GM18526 (cell line): ENCODE measurements around the gene ARFGAP3.

Source experiments
- POLR2A ChIP-seq: IDR thresholded peaks from 3 replicates; pipeline ENCODE4 v1.6.1; 2011; ENCODE audit not compliant: insufficient read length; ENCODE audit errors: extremely low read depth

ARFGAP3 gene

GRCh38 chr22:42800451-42801251, 56.4 kb downstream of the ARFGAP3 start:
- no peak for TF ChIP-seq POLR2A

GRCh38 chr22:42799461-42800405, 57.3 kb downstream of the ARFGAP3 start:
- TF ChIP-seq POLR2A = no peak

DNA sequence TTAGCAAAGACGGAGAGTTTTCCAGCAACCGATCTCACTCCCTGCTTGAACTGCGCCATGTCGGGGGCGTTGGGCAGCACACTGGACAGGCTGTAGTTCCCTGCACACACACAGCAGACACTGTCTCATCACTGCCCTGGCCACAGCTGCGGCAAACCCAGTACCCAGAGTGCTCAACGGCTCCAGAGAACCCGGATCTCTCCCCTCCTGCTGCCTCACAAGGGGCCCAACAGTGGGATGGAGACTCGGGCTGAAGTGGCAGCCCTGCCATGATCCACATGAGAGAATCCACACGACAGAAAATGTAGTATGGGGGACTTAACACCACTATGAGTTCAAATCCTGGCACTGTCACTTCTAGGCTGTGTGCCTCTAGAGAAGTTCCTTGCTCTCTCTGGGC, 58.0 kb downstream of the ARFGAP3 start:
- no peak for TF ChIP-seq POLR2A

DNA sequence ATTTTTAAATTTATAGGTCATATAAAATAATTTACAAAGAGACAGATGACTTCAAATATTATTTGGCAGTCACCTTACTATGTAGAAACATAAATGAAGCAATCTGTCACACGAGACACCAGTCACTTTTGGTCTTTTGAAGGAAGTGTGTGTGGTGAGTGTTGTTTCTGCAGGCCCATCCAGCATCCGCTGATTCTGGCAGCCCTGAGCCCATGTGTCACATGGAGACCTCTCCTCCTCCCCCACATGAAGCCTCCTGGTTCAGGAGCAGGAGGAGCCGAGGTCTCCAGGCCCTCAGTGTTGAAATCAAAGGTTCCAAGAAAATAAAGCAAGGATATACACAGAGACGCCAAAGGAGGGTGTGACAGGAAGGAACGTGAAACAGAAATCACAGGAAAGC, 60.1 kb downstream of the ARFGAP3 start:
- no peak for TF ChIP-seq POLR2A

- TF ChIP-seq POLR2A = no peak
Observed at GRCh38 chr22:42796081-42796480, 61.0 kb downstream of the ARFGAP3 start.

DNA sequence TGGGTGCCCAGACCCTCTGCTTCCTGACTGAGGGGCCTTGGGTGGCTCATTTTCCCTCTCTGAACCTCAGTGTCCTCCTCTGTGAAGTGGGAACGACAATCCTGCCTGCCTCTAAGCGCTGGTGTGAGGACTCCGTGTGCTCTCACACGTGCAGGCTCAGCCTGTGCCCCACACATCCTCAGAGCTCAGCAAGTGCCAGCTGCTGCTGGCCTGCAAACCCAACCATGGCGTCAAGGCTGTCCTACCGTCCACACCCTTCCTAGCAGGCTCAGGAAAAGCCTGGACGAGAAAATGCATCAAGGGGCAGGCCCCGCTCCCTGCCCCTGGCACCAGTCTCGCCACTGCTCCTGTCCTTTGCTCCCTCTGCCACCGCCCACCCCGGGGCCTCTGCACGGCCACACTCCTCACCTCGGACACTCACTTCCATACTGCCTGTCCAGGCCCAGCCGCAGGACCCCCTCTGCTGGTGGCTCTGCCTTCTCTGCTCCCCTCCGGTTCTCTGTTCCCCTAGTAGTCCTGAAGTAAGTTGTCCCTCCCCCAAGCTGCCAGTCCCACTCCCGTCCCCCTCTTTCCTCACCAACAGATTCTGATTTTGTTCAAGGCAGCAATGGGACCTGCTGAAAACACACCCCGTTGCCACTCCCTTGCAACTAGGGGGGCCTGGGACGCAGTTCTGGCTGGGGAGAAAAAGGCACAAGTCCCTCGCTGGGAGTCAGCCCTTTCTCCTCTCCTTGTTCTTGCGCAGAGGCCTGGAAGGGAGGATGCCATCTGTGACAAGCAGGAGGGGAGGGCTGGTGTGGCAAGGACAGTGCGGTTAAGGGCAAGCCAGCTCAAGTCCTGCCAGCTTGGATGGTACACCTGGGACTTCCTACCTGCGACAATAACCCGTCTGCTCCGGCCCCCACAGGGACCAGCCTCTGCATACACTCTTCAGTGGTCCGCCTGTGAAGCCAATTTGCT, 62.2 kb downstream of the ARFGAP3 start:
- TF ChIP-seq POLR2A = no peak

- TF ChIP-seq POLR2A = no peak
Observed at GRCh38 chr22:42793848-42794405, 63.1 kb downstream of the ARFGAP3 start.

- TF ChIP-seq POLR2A = no peak
Observed at GRCh38 chr22:42792909-42793847, 63.9 kb downstream of the ARFGAP3 start.

DNA sequence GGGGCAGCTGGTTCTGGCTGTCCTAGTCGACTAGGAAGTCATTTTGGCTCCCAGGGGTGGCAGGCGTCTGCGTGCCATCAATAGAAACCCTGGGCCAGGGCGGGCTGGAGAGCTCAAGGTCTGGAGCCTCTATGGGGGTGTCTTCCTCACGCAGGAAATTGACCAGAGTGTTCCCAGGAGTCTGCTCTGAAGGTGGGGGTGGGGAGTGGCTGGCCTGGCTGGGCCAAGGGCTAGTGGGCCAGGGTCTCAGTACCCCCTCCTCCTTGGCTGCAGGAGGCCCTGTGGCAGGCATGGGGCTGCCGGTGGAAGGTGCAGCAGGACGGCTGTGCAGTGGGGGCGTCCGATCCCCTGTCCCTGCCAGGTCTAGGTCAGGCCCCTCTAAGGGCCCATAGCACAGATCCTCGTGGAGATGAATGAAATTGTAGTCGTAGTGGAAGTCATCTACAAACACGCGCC, 64.6 kb downstream of the ARFGAP3 start:
- no peak for TF ChIP-seq POLR2A

DNA sequence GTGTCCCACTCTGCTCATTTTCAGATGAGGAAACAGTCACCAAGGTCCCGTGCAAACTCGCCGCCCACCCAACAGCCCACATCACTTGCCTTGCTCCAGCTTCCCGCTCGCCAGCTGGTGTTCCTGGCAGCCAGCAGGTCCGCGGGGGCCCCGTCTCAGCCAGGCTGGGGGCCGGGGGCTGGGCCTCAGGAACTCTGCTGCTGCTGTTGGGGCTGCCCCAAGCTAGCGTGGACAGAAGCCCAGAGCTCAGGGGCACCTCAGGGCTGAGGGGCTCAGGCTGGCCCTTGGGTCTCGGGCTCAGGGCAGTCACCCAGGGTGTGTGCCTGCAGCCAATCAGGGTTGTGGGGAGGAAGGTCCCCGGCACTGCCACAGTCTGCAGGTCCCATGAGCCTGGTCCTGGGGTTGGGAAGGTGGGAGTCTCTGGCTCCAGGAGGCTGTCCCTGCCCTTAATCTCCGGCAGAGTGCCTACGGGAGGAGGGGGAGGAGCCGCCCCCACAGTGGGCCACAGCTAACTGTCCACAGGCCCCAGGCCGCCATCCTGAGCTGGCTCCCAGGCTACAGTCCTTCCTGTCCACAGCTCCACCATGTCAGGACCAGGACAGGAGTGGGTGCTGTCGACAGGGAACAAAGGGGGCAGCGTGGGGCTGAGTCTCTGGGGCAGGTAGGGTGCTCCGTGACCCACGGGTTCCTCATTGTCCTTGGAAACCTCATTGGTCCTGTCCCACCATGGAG, 65.2 kb downstream of the ARFGAP3 start:
- TF ChIP-seq POLR2A = no peak

GRCh38 chr22:42788466-42788865, 68.6 kb downstream of the ARFGAP3 start:
- TF ChIP-seq POLR2A = no peak

DNA sequence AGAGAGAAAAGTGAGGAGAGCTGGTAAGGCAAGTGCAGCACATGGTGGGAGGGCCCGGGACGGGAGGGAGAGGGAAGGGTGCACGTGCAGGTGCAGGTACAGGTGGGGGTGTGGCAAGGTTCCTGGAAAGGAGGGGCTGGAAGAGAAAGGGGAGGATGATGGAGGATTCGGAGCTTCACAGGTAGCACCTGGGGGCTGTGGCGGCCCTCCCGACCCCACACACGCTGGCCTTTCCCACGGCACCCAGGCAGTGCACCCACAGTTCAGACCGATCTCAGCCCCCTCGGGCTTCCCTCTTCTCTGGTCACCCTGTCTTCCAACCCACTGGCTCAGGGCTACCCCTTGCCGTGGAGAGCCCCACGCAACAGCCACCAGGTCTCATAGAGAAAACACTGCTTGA, 69.1 kb downstream of the ARFGAP3 start:
- no peak for TF ChIP-seq POLR2A

GRCh38 chr22:42787357-42787736, 69.7 kb downstream of the ARFGAP3 start:
- no peak for TF ChIP-seq POLR2A
